Effector memory CD4-positive, alpha-beta T cell (primary cell): Measurements from ENCODE around the gene NYNRIN.

ENCODE experiments used
- DNase-seq, 3 donors: peaks; one replicate each; pipeline ENCODE4 v3.0.0-alpha.2; 2020
- H3K27ac ChIP-seq: 2 replicates; pipeline ENCODE4 v1.7.0; 2013; ENCODE audit warnings: mild to moderate bottlenecking, low read length, moderate library complexity; ENCODE audit not compliant: insufficient read depth, poor library complexity, severe bottlenecking
- H3K27me3 ChIP-seq: replicated peaks from 2 replicates; pipeline ENCODE4 v1.7.0; 2013; ENCODE audit warnings: mild to moderate bottlenecking, low read length; ENCODE audit not compliant: insufficient read depth, control insufficient read depth, poor library complexity, severe bottlenecking
- H3K36me3 ChIP-seq: 2 replicates; pipeline ENCODE4 v1.7.0; 2013; ENCODE audit warnings: mild to moderate bottlenecking, low read length, moderate library complexity; ENCODE audit not compliant: control insufficient read depth, insufficient read depth
- H3K4me1 ChIP-seq: 2 replicates; pipeline ENCODE4 v1.7.0; 2013; ENCODE audit warnings: low read length, mild to moderate bottlenecking; ENCODE audit not compliant: control insufficient read depth, insufficient read depth, poor library complexity, severe bottlenecking
- H3K4me3 ChIP-seq: 2 replicates; pipeline ENCODE4 v1.7.0; 2013; ENCODE audit warnings: low read length, low read depth, mild to moderate bottlenecking; ENCODE audit not compliant: insufficient read depth, poor library complexity, severe bottlenecking
- H3K9me3 ChIP-seq: 2 replicates; pipeline ENCODE4 v1.7.0; 2013; ENCODE audit warnings: mild to moderate bottlenecking, low read length, moderate library complexity; ENCODE audit not compliant: control insufficient read depth

NYNRIN gene

DNA sequence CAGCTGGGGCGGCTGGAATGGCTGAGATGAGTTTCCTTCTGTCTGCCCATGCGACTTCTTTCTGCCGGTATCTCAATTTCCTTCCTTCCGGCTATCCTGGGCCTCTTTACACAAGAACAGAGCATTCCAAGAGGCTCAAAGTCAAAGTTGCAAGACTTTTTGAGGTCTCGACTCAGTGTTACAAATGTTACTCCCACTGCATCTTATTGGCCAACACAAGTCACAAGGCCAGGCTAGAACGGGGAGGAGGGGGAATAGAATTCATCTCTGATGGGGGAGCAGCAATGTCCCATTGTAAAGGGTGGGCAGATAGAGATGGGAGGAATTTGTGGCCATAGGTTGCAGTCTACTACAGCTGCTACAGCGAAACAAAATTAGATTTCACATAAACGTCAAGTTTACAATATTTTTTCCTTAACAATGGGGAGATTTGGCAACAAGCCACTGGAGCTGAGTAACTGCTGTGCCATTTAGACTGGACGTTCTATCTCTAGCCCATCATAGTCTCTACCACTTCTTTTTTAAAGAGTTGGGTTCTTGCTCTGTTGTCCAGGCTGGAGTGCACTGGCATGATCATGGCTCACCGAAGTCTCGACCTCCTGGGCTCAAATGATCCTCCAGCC lies 9.5 kb upstream of the NYNRIN start:
- no peaks in the 10 kb centered on the region for H3K27me3 ChIP-seq
- H3K36me3 ChIP-seq, result no peaks in the 10 kb centered on the region
- H3K4me3 ChIP-seq, result no peak overlapping the region
- no peak overlapping the region for H3K27ac ChIP-seq
- no peak for DNase-seq
- no peaks in the 10 kb centered on the region for H3K4me1 ChIP-seq
- H3K9me3 ChIP-seq, result no peaks in the 10 kb centered on the region

DNA sequence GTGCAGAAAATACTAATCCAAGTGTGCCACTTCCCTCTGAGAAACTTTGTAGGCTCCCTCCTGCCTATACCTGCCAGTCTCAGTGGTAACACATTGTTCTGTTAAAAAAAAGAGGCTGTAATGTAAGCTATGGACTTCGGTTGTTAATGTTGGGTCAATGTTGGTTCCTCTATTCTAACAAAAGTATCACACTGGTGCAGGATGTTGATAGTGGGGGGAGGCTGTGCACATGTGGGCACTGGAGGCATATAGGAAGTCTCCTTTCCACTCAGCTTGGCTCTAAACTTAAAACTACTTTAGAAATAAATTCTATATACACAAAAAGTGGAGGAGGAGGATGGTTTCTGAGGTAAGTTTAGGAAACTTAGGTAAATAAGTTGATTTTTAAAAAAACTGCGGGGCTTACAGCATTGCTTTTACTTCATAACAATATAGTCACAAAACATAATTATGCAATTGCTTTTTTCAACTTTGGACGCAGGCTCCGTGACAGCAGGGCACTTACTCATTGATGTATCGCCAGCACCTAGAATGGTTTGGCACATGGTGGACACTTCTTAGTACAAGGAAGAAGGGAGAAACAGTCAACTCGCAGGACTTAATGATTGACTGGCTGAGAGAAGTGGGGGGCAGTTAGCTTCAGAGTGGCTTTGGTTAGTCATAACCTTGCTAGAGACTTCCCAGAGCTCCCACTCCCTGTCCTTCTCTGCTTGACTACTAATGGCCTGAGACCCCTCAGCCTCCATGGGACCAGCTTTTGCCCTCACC lies 7.9 kb upstream of the NYNRIN start:
- no peaks in the 10 kb centered on the region for H3K36me3 ChIP-seq
- H3K4me3 ChIP-seq, result no peak overlapping the region
- H3K4me1 ChIP-seq, result no peaks in the 10 kb centered on the region
- H3K27me3 ChIP-seq, result no peaks in the 10 kb centered on the region
- no peak overlapping the region for H3K27ac ChIP-seq
- H3K9me3 ChIP-seq, result no peaks in the 10 kb centered on the region
- DNase-seq, result no peak

- no peak for DNase-seq
Measured at GRCh38 chr14:24392325-24393091, 6.3 kb upstream of the NYNRIN start.

DNA sequence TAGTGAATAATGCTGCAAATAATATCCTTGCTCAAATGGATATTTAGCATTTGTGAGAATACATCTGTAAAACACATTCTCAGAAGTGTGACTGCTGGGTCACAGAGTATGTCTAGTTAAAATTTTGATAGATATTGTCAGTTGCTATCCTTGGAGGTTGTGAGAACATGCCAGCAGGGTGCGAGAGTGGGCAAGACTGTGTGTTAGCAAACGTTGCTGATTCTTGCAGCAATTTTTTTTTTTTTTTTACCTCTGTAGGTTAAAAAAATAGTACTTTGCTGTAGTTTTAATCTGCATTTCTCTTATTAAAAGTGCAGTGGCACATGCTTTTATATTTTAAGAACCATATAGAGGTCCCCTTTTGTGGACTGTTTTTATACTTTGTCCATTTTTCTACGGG lies 4.5 kb upstream of the NYNRIN start:
- no peaks in the 10 kb centered on the region for H3K9me3 ChIP-seq
- peaks cover 4% of the 10 kb centered on the region for H3K4me1 ChIP-seq
- no peak for DNase-seq
- H3K36me3 ChIP-seq, result no peaks in the 10 kb centered on the region
- no peak overlapping the region for H3K4me3 ChIP-seq
- H3K27ac ChIP-seq, result no peak overlapping the region
- no peaks in the 10 kb centered on the region for H3K27me3 ChIP-seq

More at GRCh38 chr14:24392325-24393091, 6.3 kb upstream of the NYNRIN start:
- Histone ChIP-seq H3K27me3 (no peaks in the 10 kb centered on the region), H3K36me3 (no peaks in the 10 kb centered on the region), H3K4me1 (no peaks in the 10 kb centered on the region), H3K9me3 (no peaks in the 10 kb centered on the region), H3K27ac (no peak overlapping the region), H3K4me3 (no peak overlapping the region)

- Histone ChIP-seq H3K36me3 (no peaks in the 10 kb centered on the region), H3K4me1 (peaks cover 6% of the 10 kb centered on the region), H3K4me3 (no peak overlapping the region), H3K27me3 (no peaks in the 10 kb centered on the region), H3K27ac (no peak overlapping the region), H3K9me3 (no peaks in the 10 kb centered on the region)
- no peak for DNase-seq
Measured at GRCh38 chr14:24395609-24396582, 2.9 kb upstream of the NYNRIN start.

GRCh38 chr14:24397639-24398292 lies 1.0 kb upstream of the NYNRIN start:
- DNase-seq, result no peak
- H3K27ac ChIP-seq, result no peak overlapping the region
- no peaks in the 10 kb centered on the region for H3K27me3 ChIP-seq
- H3K36me3 ChIP-seq, result no peaks in the 10 kb centered on the region
- H3K4me3 ChIP-seq, result no peak overlapping the region
- H3K4me1 ChIP-seq, result peaks cover 6% of the 10 kb centered on the region
- H3K9me3 ChIP-seq, result no peaks in the 10 kb centered on the region

DNA sequence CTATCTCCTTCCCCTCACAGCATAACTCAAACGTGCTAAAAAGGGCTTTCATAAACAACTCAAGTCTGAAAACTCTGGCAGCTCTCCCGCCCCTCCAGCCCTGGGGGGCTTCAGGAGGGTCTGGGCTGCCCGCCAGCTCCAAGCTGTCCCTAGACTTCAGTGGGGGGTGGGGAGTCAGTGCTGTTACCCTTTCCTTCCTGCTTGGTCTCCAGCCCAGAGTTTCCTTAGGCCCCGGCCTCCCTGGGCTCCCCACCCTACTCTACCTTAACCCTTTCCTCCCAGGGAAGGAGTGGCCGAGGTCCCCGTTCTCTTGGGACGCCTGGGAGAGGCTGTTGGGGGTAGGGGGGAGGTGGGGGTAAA lies 530 bp upstream of the NYNRIN start:
- no peak overlapping the region for H3K27ac ChIP-seq
- no peak overlapping the region for H3K4me3 ChIP-seq
- no peaks in the 10 kb centered on the region for H3K36me3 ChIP-seq
- peaks cover 6% of the 10 kb centered on the region for H3K4me1 ChIP-seq
- DNase-seq, result no peak
- H3K9me3 ChIP-seq, result no peaks in the 10 kb centered on the region
- H3K27me3 ChIP-seq, result no peaks in the 10 kb centered on the region

DNA sequence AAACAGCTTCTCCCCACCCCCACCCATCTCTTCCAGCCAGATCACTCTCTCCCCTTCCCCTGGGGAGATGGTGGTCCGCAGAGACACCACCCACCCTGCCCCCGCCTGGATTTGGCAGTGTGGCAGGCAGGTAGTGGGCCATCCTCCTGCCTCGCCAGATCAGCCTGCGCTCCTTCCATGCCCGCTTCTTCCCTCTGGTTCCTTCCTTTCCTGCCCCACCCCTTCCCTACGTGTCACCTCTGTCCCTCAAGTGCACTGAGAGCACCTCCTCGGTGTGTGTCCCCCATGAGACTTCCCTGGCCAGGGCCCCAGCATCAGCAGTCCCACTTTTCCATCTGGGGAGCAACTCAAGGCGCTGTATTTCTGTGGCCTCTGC lies 632 bp downstream of the NYNRIN start:
- Histone ChIP-seq H3K27ac (no peak overlapping the region), H3K36me3 (no peaks in the 10 kb centered on the region), H3K4me1 (peaks cover 6% of the 10 kb centered on the region), H3K9me3 (no peaks in the 10 kb centered on the region), H3K4me3 (peak overlapping the region; percentile 52), H3K27me3 (no peaks in the 10 kb centered on the region)
- DNase-seq, result no peak

DNA sequence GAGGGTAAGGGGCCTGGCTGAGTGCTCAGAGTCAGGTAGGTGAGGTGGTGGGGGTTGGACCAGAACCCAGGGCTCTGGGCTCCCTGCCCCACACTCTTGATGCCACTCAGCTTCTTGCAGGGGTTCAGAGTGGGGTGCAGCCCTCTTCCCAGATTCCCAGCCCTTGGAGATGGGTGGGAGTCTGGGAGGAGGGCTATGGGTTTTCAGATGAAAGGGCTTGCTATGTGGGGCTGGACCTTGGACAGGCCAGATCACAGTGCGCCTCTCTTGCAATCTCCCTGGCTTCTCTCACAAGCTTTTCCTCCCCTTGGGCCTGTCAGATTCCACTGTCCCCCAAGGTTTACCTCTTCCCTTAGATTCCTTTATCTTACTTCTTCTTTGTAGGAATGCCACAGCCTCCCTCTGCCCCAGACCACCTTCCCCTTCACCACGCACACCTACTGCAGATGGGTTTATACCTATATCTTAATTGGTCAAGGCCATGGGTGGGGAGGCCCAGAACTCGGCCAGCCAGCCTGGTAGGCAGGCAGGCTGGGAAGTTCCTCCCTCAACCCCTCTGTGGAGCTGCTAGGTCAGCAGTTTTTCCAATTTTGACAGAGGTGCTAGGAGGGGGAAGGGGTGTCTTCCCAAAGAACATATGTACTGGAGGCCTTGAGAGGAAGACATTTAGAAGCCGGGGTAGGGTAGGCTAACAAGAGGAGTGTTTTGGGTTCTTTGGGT lies 1.4 kb downstream of the NYNRIN start:
- Histone ChIP-seq H3K36me3 (no peaks in the 10 kb centered on the region), H3K4me3 (no peak overlapping the region), H3K27ac (no peak overlapping the region), H3K27me3 (no peaks in the 10 kb centered on the region), H3K9me3 (no peaks in the 10 kb centered on the region), H3K4me1 (peaks cover 6% of the 10 kb centered on the region)
- DNase-seq, result no peak
